ENCODE results near the gene MAS1L. TPM values are rescaled to one million over a fixed set of nuclear protein-coding genes. Genes with fewer than 3 reads are reported as not detected.

The MAS1L gene
- polyA plus RNA-seq, 3 donors, result not detected

- Mint-ChIP-seq H3K27me3 (ENCODE audit: low read depth in 3 of 3) (peaks cover 2 to 5% (median 3%) of the 10 kb centered on the region in 3 donors), H3K4me1 (peaks cover 4% of the 10 kb centered on the region), H3K27ac (no peak overlapping the region), H3K36me3 (no peaks in the 10 kb centered on the region), H3K4me3 (no peak overlapping the region), H3K9me3 (peaks cover 0 to 1% (median 0%) of the 10 kb centered on the region in 7 donors)
- H3K9ac ChIP-seq (ENCODE audit: insufficient read depth, low read length, poor library complexity, severe bottlenecking), result no peak overlapping the region
- no peak overlapping the region for H3K27ac ChIP-seq (ENCODE audit: low read depth in 1 of 2, low read length in 2 of 2)
- intact Hi-C loops (cut with micrococcal nuclease), result no loop called here
- H3K4me3 ChIP-seq (replicated peaks in 1 of 3; ENCODE audit: low read depth in 2 of 3, low read length in 3 of 3), result no peak overlapping the region
- TF ChIP-seq CTCF (IDR thresholded peaks at IDR 0.05), result no peak
- H2AFZ ChIP-seq (ENCODE audit: insufficient read depth, low read depth, low read length, poor library complexity, severe bottlenecking), result no peak overlapping the region
- no peaks in the 10 kb centered on the region for H3K9me3 ChIP-seq (replicated peaks in 1 of 2; ENCODE audit: control insufficient read depth in 1 of 2, insufficient read depth in 1 of 2, low read length in 2 of 2)
- H3K79me2 ChIP-seq (ENCODE audit: insufficient read depth, low read length), result no peaks in the 10 kb centered on the region
- no peaks in the 10 kb centered on the region for H3K27me3 ChIP-seq (ENCODE audit: control insufficient read depth in 2 of 2, insufficient read depth in 2 of 2, low read length in 2 of 2)
- no peak overlapping the region for H3K4me2 ChIP-seq (replicated peaks; ENCODE audit: extremely low read depth, low read length, poor library complexity, severe bottlenecking)
- 80% methylated on average over 1 of the region's 2 CpGs for WGBS (ENCODE audit: insufficient coverage)
- H3K4me1 ChIP-seq (ENCODE audit: control insufficient read depth in 1 of 2, insufficient read depth in 2 of 2, low read length in 2 of 2), result no peaks in the 10 kb centered on the region
- no peak for DNase-seq
- H3K36me3 ChIP-seq (replicated peaks in 1 of 2; ENCODE audit: control insufficient read depth in 1 of 2, insufficient read depth in 2 of 2, low read length in 2 of 2), result no peaks in the 10 kb centered on the region
- no peaks in the 10 kb centered on the region for H4K20me1 ChIP-seq (ENCODE audit: insufficient read depth, low read length)
These were observed 6.4 kb upstream of the MAS1L start for GRCh38 chr6:29494131-29494530.

- Histone ChIP-seq H4K20me1 (ENCODE audit: insufficient read depth, low read length) (no peaks in the 10 kb centered on the region), H3K4me1 (ENCODE audit: control insufficient read depth in 1 of 2, insufficient read depth in 2 of 2, low read length in 2 of 2) (no peaks in the 10 kb centered on the region), H3K79me2 (ENCODE audit: insufficient read depth, low read length) (no peaks in the 10 kb centered on the region), H3K4me2 (replicated peaks; ENCODE audit: extremely low read depth, low read length, poor library complexity, severe bottlenecking) (no peak overlapping the region), H3K9me3 (replicated peaks in 1 of 2; ENCODE audit: control insufficient read depth in 1 of 2, insufficient read depth in 1 of 2, low read length in 2 of 2) (no peaks in the 10 kb centered on the region), H2AFZ (ENCODE audit: insufficient read depth, low read depth, low read length, poor library complexity, severe bottlenecking) (no peak overlapping the region), H3K36me3 (replicated peaks in 1 of 2; ENCODE audit: control insufficient read depth in 1 of 2, insufficient read depth in 2 of 2, low read length in 2 of 2) (no peaks in the 10 kb centered on the region), H3K4me3 (replicated peaks in 1 of 3; ENCODE audit: low read depth in 2 of 3, low read length in 3 of 3) (no peak overlapping the region), H3K9ac (ENCODE audit: insufficient read depth, low read length, poor library complexity, severe bottlenecking) (no peak overlapping the region), H3K27me3 (ENCODE audit: control insufficient read depth in 2 of 2, insufficient read depth in 2 of 2, low read length in 2 of 2) (no peaks in the 10 kb centered on the region), H3K27ac (ENCODE audit: low read depth in 1 of 2, low read length in 2 of 2) (no peak overlapping the region)
- Mint-ChIP-seq H3K9me3 (peaks cover 0 to 1% (median 0%) of the 10 kb centered on the region in 7 donors), H3K27me3 (ENCODE audit: low read depth in 3 of 3) (peaks cover 2 to 3% (median 3%) of the 10 kb centered on the region in 3 donors), H3K4me1 (peaks cover 4% of the 10 kb centered on the region), H3K4me3 (no peak overlapping the region), H3K27ac (no peak overlapping the region), H3K36me3 (no peaks in the 10 kb centered on the region)
- no peak for TF ChIP-seq CTCF (IDR thresholded peaks at IDR 0.05)
- DNase-seq, result no peak
- intact Hi-C loops (cut with micrococcal nuclease), result no loop called here
- WGBS (ENCODE audit: insufficient coverage), result 20% methylated on average over 1 of the region's 2 CpGs
These were observed 5.5 kb upstream of the MAS1L start for GRCh38 chr6:29493261-29493660.
